ENCODE data around the gene CNEP1R1. TPM values are rescaled to one million over a fixed set of nuclear protein-coding genes. Genes with fewer than 3 reads are reported as not detected.
A peak's percentile ranks its signal among the peaks of the same experiment; 100 is the strongest.

Gene CNEP1R1
- total RNA-seq, 1 experiment from 2014 or later = 18.5 TPM

DNA sequence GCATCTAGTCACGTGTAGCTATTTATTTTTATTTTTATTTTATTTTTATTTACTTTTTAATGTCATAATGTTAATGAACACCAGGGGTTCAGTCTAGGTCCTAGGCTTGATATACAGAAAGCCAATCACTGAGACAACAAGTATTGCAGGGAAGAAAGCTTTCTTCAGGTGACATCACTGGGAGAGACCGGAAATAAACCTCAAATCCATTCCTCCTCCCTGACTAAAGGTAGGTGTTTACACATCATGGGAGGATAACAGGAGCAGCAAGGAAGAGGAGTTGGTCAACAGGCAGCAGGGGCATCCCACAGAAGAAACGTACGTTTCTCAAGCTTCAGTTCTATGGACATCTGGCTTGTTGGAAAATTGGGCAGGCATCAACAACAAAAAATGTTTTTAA lies 31.2 kb downstream of the CNEP1R1 start:
- H2BK5ac ChIP-seq (ENCODE audit: insufficient read length, low read length) = no peak overlapping the region
- no peak overlapping the region for H2BK15ac ChIP-seq (ENCODE audit: low read depth, low read length)
- Mint-ChIP-seq H3K36me3 (ENCODE audit: insufficient read depth in 1 of 3, low read depth in 3 of 3) (peaks cover 0 to 4% (median 0%) of the 10 kb centered on the region in 3 experiments; a peak in 1 of 7 replicates), H3K27ac (peak overlapping the region in 1 of 3 experiments; percentile 50; a peak in 1 of 7 replicates), H3K4me1 (no peaks in the 10 kb centered on the region), H3K9me3 (peaks cover 8 to 16% of the 10 kb centered on the region in 2 experiments; a peak in 4 of 5 replicates), H3K4me3 (no peak overlapping the region), H3K27me3 (ENCODE audit: low read depth) (peaks cover 6% of the 10 kb centered on the region)
- H4K91ac ChIP-seq (ENCODE audit: insufficient read length, low read depth, low read length) = no peak overlapping the region
- H3K23ac ChIP-seq (ENCODE audit: insufficient read length, low read depth, low read length) = no peak overlapping the region
- no CpG with 5 or more reads among the region's 4 CpGs for WGBS (ENCODE audit: extremely low coverage, insufficient read length, low lambda C conversion rate)
- H2AFZ ChIP-seq (ENCODE audit: low read length) = no peak overlapping the region
- H3K27me3 ChIP-seq (ENCODE audit: insufficient read depth, low read length) = no peaks in the 10 kb centered on the region
- H4K20me1 ChIP-seq (ENCODE audit: control insufficient read depth, insufficient read depth, insufficient read length) = no peaks in the 10 kb centered on the region
- no peaks in the 10 kb centered on the region for H3K4me1 ChIP-seq (ENCODE audit: insufficient read depth, low read length)
- no peak overlapping the region for H3K27ac ChIP-seq (ENCODE audit: insufficient read length, low read depth, low read length)
- H3K14ac ChIP-seq (ENCODE audit: insufficient read depth, low read length) = no peak overlapping the region
- H3K9ac ChIP-seq (ENCODE audit: extremely low read depth, insufficient read length, low read length) = no peak overlapping the region
- TF ChIP-seq, protein P1, sequence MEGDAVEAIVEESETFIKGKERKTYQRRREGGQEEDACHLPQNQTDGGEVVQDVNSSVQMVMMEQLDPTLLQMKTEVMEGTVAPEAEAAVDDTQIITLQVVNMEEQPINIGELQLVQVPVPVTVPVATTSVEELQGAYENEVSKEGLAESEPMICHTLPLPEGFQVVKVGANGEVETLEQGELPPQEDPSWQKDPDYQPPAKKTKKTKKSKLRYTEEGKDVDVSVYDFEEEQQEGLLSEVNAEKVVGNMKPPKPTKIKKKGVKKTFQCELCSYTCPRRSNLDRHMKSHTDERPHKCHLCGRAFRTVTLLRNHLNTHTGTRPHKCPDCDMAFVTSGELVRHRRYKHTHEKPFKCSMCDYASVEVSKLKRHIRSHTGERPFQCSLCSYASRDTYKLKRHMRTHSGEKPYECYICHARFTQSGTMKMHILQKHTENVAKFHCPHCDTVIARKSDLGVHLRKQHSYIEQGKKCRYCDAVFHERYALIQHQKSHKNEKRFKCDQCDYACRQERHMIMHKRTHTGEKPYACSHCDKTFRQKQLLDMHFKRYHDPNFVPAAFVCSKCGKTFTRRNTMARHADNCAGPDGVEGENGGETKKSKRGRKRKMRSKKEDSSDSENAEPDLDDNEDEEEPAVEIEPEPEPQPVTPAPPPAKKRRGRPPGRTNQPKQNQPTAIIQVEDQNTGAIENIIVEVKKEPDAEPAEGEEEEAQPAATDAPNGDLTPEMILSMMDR (conservative IDR thresholded peaks at IDR 0.05) = no peak
- no peak overlapping the region for H3T11ph ChIP-seq (ENCODE audit: low read length)
- no peak overlapping the region for H2BK20ac ChIP-seq (ENCODE audit: low read depth, low read length, poor library complexity, severe bottlenecking)
- H2BK120ac ChIP-seq (ENCODE audit: low read depth, low read length, poor library complexity, severe bottlenecking) = no peak overlapping the region
- no peak overlapping the region for H3K56ac ChIP-seq (ENCODE audit: insufficient read length, low read depth, low read length)
- H3K4ac ChIP-seq (ENCODE audit: low read depth, low read length) = no peak overlapping the region
- H3K9me3 ChIP-seq (ENCODE audit: control insufficient read depth, low read depth, low read length) = no peaks in the 10 kb centered on the region
- H2BK12ac ChIP-seq (ENCODE audit: insufficient read length, low read depth, low read length) = no peak overlapping the region
- H3K23me2 ChIP-seq (ENCODE audit: insufficient read length, low read depth, low read length, poor library complexity, severe bottlenecking) = no peaks in the 10 kb centered on the region
- no peak overlapping the region for H3K4me2 ChIP-seq (ENCODE audit: insufficient read depth, insufficient read length, low read length)
- no peaks in the 10 kb centered on the region for H3K79me1 ChIP-seq (ENCODE audit: insufficient read depth, low read depth, low read length, poor library complexity, severe bottlenecking)
- no peak overlapping the region for H4K5ac ChIP-seq (ENCODE audit: insufficient read length, low read depth, low read length)
- no peak overlapping the region for H2AK5ac ChIP-seq (ENCODE audit: insufficient read length, low read length)
- no peak for DNase-seq
- no peaks in the 10 kb centered on the region for H3K79me2 ChIP-seq (ENCODE audit: insufficient read depth, low read length)
- H3K18ac ChIP-seq (ENCODE audit: insufficient read length, low read depth, low read length) = no peak overlapping the region
- no peak overlapping the region for H4K8ac ChIP-seq (replicated peaks; ENCODE audit: insufficient read length, low read depth, low read length)

Data from H9 (cell line).